K562 (cell line): Measurements from ENCODE around the gene TYW3.

ENCODE experiments used
- CXXC5 ChIP-seq: fragments of 250-450 bp; sonication (Bioruptor Pico); IDR thresholded peaks from 2 replicates; pipeline ENCODE4 v1.8.0; 2022; ENCODE audit warnings: inconsistent platforms, mild to moderate bottlenecking, moderate library complexity
- SMARCE1 ChIP-seq: fragments of 450-650 bp; IDR thresholded peaks from 2 replicates; pipeline ENCODE4 v1.7.1; 2016; ENCODE audit warnings: mild to moderate bottlenecking
- TF ChIP-seq, protein P1 (sequence below): fragments of 450-650 bp; IDR thresholded peaks from 2 replicates; pipeline ENCODE4 v1.6.1; 2017; ENCODE audit warnings: mild to moderate bottlenecking, moderate library complexity
- TF ChIP-seq, protein P2 (sequence below): sonication (generic); formaldehyde crosslinking; IDR thresholded peaks from 2 replicates; pipeline ENCODE4 v1.8.0; 2022; ENCODE audit warnings: missing genetic modification reagents, mild to moderate bottlenecking, moderate library complexity, borderline replicate concordance
- TF ChIP-seq, protein P3 (sequence below), 2 experiments: fragments of 450-650 bp in 1 of 2; sonication (generic) in 1 of 2; formaldehyde crosslinking in 1 of 2; IDR thresholded peaks in 1 of 2; conservative IDR thresholded peaks in 1 of 2; 2 replicates each; pipeline versions ENCODE4 v1.6.1 to v1.8.1; 2016 to 2023; ENCODE audit warnings: mild to moderate bottlenecking in 2 of 2, moderate library complexity in 2 of 2, inconsistent platforms in 1 of 2, missing genetic modification reagents in 1 of 2

DNA sequence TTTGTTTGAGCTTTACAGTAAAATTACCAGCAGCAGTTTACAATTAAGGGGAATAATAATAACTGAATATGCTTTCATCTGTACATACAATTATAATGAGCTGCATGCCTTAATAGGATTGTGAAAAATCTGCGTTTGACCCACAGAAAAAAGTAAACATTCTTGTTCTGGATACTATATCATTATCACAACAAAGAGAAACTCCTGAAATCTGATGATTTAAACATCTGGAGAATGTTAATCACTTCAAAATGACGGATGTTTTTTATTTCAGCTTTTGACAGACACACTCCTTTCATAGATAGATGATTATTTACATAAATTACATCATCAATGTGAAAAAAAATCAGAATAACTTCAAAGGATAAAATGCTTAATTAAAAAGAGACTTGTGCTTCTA lies 58.5 kb downstream of the TYW3 start:
- TF ChIP-seq, protein P1, sequence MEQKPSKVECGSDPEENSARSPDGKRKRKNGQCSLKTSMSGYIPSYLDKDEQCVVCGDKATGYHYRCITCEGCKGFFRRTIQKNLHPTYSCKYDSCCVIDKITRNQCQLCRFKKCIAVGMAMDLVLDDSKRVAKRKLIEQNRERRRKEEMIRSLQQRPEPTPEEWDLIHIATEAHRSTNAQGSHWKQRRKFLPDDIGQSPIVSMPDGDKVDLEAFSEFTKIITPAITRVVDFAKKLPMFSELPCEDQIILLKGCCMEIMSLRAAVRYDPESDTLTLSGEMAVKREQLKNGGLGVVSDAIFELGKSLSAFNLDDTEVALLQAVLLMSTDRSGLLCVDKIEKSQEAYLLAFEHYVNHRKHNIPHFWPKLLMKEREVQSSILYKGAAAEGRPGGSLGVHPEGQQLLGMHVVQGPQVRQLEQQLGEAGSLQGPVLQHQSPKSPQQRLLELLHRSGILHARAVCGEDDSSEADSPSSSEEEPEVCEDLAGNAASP, result no peak
- TF ChIP-seq, protein P2, sequence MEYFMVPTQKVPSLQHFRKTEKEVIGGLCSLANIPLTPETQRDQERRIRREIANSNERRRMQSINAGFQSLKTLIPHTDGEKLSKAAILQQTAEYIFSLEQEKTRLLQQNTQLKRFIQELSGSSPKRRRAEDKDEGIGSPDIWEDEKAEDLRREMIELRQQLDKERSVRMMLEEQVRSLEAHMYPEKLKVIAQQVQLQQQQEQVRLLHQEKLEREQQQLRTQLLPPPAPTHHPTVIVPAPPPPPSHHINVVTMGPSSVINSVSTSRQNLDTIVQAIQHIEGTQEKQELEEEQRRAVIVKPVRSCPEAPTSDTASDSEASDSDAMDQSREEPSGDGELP, result no peak
- TF ChIP-seq CXXC5 (CRISPR knock-in tag) (no peak), SMARCE1 (no peak)
- TF ChIP-seq, protein P3, sequence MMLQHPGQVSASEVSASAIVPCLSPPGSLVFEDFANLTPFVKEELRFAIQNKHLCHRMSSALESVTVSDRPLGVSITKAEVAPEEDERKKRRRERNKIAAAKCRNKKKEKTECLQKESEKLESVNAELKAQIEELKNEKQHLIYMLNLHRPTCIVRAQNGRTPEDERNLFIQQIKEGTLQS (IDR thresholded peaks at IDR 0.05), result no peak
- TF ChIP-seq, protein P3 (CRISPR knock-in tag; conservative IDR thresholded peaks at IDR 0.05), result no peak
